ENCODE results near the gene HECTD1. TPM values are rescaled to one million over a fixed set of nuclear protein-coding genes. Genes with fewer than 3 reads are reported as not detected.

HECTD1 gene
- total RNA-seq, 1 experiment from 2014 or later: 88.5 TPM

- TF ChIP-seq IRF1 (CRISPR knock-in tag; IDR thresholded peaks at IDR 0.05) (no peak), GRHL2 (CRISPR knock-in tag; IDR thresholded peaks at IDR 0.05; ENCODE audit: insufficient replicate concordance, severe bottlenecking) (no peak), TEAD4 (CRISPR knock-in tag; IDR thresholded peaks at IDR 0.05) (no peak), ZNF671 (CRISPR knock-in tag; IDR thresholded peaks at IDR 0.05) (no peak), ARID4B (CRISPR knock-in tag; IDR thresholded peaks at IDR 0.05; ENCODE audit: borderline replicate concordance) (no peak)
Observed at GRCh38 chr14:31190717-31191263, 16.8 kb downstream of the HECTD1 start (continued).

- Mint-ChIP-seq H3K27ac (0 out of 2 replicates have a peak overlapping the region, but pooled peaks have one; percentile 29), H3K9me3 (no peaks in the 10 kb centered on the region), H3K27me3 (ENCODE audit: low read depth) (no peaks in the 10 kb centered on the region), H3K36me3 (peaks cover 21% of the 10 kb centered on the region), H3K4me1 (peaks cover 3% of the 10 kb centered on the region), H3K4me3 (no peak overlapping the region)
- no peak for DNase-seq (ENCODE audit: low spot score)
- no peak for ATAC-seq
- CTCF ChIA-PET: no interaction called here
- TF ChIP-seq CTCF (IDR thresholded peaks at IDR 0.05): no peak
- TF ChIP-seq E2F4 (CRISPR knock-in tag; IDR thresholded peaks at IDR 0.05; ENCODE audit: borderline replicate concordance, low read depth): no peak
- no peak for TF ChIP-seq MLX (CRISPR knock-in tag; IDR thresholded peaks at IDR 0.05)
- no peak for TF ChIP-seq NFATC4 (CRISPR knock-in tag; IDR thresholded peaks at IDR 0.05)
- no peak for TF ChIP-seq IRF1 (CRISPR knock-in tag; IDR thresholded peaks at IDR 0.05)
- TF ChIP-seq AR (CRISPR knock-in tag; IDR thresholded peaks at IDR 0.05): no peak
- no peak for TF ChIP-seq TEAD1 (CRISPR knock-in tag; IDR thresholded peaks at IDR 0.05)
- TF ChIP-seq ZNF671 (CRISPR knock-in tag; IDR thresholded peaks at IDR 0.05): no peak
- TF ChIP-seq ZNF281 (CRISPR knock-in tag; IDR thresholded peaks at IDR 0.05): no peak
- TF ChIP-seq ERG (CRISPR knock-in tag; IDR thresholded peaks at IDR 0.05): no peak
- no peak for TF ChIP-seq GABPB1 (CRISPR knock-in tag; IDR thresholded peaks at IDR 0.05)
- no peak for TF ChIP-seq GTF2I (CRISPR knock-in tag; conservative IDR thresholded peaks at IDR 0.05)
- POLR2A ChIA-PET: no interaction called here
Observed at GRCh38 chr14:31190219-31190603, 17.4 kb downstream of the HECTD1 start.

All from WTC11 (cell line).